ENCODE data around the gene CLASP1. TPM values are rescaled to one million over a fixed set of nuclear protein-coding genes. Genes with fewer than 3 reads are reported as not detected.

CLASP1 gene
- total RNA-seq, 1 experiment from 2014 or later: 49.2 TPM

DNA sequence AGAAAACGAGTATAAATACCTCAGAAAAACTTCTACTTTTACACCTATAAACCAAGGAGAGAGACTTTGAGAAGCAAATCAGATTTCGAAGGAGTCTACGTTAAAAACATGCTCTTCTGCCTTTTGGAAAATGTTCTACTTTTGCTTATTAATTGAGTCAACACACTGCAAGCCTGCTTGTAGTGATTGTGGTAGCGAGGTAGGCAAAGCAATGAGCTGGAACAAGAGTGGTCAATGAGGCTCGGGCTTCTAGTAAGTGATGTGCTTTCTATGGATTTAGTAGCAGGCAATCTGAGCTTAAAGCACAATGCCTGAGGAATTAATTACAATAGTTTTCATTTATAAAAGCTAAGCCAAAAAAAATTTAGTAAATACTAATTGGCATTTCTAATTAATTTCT lies 260.9 kb downstream of the CLASP1 start:
- ChIA-PET CTCF (no interaction called here), POLR2A (no interaction called here)
- Histone ChIP-seq H3K27me3 (ENCODE audit: control insufficient read depth, insufficient read depth, low read length) (no peaks in the 10 kb centered on the region), H3K36me3 (ENCODE audit: control insufficient read depth, insufficient read depth, low read length) (peaks cover 16% of the 10 kb centered on the region), H3K4me1 (ENCODE audit: control insufficient read depth, insufficient read depth, low read length) (no peaks in the 10 kb centered on the region), H3K4me3 (ENCODE audit: low read depth in 2 of 2, low read length in 2 of 2) (no peak overlapping the region), H3K9me3 (ENCODE audit: control insufficient read depth, insufficient read depth, low read depth, low read length) (no peaks in the 10 kb centered on the region), H3K27ac (ENCODE audit: low read length) (no peak overlapping the region)
- intact Hi-C loops (cut with micrococcal nuclease; ENCODE audit: unreplicated experiment): no loop called here
- DNase-seq (ENCODE audit: low read depth, low spot score) (no peak), ATAC-seq (no peak)
- in situ Hi-C loops (cut with HindIII; ENCODE audit: low pct_unique_long_range_greater_than_20kb, low sequenced_read_pairs): no loop called here
- no peak for TF ChIP-seq SIN3A (IDR thresholded peaks at IDR 0.05; ENCODE audit: borderline replicate concordance, insufficient read depth, low read depth, low read length)
- TF ChIP-seq, protein P1, sequence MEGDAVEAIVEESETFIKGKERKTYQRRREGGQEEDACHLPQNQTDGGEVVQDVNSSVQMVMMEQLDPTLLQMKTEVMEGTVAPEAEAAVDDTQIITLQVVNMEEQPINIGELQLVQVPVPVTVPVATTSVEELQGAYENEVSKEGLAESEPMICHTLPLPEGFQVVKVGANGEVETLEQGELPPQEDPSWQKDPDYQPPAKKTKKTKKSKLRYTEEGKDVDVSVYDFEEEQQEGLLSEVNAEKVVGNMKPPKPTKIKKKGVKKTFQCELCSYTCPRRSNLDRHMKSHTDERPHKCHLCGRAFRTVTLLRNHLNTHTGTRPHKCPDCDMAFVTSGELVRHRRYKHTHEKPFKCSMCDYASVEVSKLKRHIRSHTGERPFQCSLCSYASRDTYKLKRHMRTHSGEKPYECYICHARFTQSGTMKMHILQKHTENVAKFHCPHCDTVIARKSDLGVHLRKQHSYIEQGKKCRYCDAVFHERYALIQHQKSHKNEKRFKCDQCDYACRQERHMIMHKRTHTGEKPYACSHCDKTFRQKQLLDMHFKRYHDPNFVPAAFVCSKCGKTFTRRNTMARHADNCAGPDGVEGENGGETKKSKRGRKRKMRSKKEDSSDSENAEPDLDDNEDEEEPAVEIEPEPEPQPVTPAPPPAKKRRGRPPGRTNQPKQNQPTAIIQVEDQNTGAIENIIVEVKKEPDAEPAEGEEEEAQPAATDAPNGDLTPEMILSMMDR (IDR thresholded peaks at IDR 0.05): no peak
- no peak for TF ChIP-seq POLR2AphosphoS5 (IDR thresholded peaks at IDR 0.05; ENCODE audit: low read depth, low read length)
- TF ChIP-seq, protein P2, sequence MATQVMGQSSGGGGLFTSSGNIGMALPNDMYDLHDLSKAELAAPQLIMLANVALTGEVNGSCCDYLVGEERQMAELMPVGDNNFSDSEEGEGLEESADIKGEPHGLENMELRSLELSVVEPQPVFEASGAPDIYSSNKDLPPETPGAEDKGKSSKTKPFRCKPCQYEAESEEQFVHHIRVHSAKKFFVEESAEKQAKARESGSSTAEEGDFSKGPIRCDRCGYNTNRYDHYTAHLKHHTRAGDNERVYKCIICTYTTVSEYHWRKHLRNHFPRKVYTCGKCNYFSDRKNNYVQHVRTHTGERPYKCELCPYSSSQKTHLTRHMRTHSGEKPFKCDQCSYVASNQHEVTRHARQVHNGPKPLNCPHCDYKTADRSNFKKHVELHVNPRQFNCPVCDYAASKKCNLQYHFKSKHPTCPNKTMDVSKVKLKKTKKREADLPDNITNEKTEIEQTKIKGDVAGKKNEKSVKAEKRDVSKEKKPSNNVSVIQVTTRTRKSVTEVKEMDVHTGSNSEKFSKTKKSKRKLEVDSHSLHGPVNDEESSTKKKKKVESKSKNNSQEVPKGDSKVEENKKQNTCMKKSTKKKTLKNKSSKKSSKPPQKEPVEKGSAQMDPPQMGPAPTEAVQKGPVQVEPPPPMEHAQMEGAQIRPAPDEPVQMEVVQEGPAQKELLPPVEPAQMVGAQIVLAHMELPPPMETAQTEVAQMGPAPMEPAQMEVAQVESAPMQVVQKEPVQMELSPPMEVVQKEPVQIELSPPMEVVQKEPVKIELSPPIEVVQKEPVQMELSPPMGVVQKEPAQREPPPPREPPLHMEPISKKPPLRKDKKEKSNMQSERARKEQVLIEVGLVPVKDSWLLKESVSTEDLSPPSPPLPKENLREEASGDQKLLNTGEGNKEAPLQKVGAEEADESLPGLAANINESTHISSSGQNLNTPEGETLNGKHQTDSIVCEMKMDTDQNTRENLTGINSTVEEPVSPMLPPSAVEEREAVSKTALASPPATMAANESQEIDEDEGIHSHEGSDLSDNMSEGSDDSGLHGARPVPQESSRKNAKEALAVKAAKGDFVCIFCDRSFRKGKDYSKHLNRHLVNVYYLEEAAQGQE (IDR thresholded peaks at IDR 0.05; ENCODE audit: insufficient read depth in 1 of 2, low read depth in 2 of 2, low read length in 1 of 2): no peak
- TF ChIP-seq TCF7L2 (IDR thresholded peaks at IDR 0.05; ENCODE audit: low read depth, low read length): no peak
- no TSS peak for BruUV-seq (replicated peaks)

DNA sequence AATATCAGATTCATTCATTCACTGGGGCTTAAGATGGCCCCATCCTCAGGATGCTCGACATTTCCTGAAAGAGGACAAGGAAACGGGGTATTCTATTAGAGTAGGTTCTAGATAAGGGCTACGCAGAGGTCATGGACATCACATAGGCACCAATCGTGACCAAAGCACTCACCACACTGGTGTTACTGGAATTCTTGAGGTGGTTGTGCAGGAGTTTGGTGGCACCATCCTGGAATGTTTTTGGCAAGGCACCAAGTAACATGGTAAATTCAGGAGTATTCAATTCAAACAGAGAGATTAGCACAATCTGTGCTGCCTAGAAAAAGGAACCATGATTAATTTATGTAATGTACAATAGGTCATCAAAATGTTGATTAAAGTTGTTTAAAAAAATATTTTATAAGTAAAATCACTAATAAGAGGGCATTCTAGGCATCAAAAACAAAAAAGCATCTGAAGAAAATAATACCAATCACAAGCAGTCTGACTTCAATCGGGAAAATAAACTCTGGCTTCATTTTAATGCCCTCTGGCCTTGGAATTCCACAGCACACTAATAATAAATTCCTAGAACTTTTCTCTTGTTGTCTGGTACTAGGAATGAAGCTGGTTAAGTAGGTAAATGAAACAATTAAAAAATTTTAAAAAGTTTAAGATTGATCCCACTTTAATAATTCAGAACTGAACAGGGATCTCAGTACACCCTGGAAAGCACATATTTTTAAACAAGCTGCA lies 261.5 kb downstream of the CLASP1 start:
- intact Hi-C loops (cut with micrococcal nuclease; ENCODE audit: unreplicated experiment) (no loop called here), in situ Hi-C loops (cut with HindIII; ENCODE audit: low pct_unique_long_range_greater_than_20kb, low sequenced_read_pairs) (no loop called here)
- no peaks in the 10 kb centered on the region for H3K9me3 ChIP-seq (ENCODE audit: control insufficient read depth, insufficient read depth, low read depth, low read length)
- H3K36me3 ChIP-seq (ENCODE audit: control insufficient read depth, insufficient read depth, low read length): peaks cover 16% of the 10 kb centered on the region
- no peaks in the 10 kb centered on the region for H3K27me3 ChIP-seq (ENCODE audit: control insufficient read depth, insufficient read depth, low read length)
- no peak overlapping the region for H3K4me3 ChIP-seq (ENCODE audit: low read depth in 2 of 2, low read length in 2 of 2)
- no peak overlapping the region for H3K27ac ChIP-seq (ENCODE audit: low read length)
- TF ChIP-seq SIN3A (IDR thresholded peaks at IDR 0.05; ENCODE audit: borderline replicate concordance, insufficient read depth, low read depth, low read length): no peak
- TF ChIP-seq, protein P2 (IDR thresholded peaks at IDR 0.05; ENCODE audit: insufficient read depth in 1 of 2, low read depth in 2 of 2, low read length in 1 of 2): no peak
- TF ChIP-seq, protein P1 (IDR thresholded peaks at IDR 0.05): no peak
- ChIA-PET POLR2A (no interaction called here), CTCF (no interaction called here)
- no peak for DNase-seq (ENCODE audit: low read depth, low spot score)
- no peak for ATAC-seq
- no TSS peak for BruUV-seq (replicated peaks)
- H3K4me1 ChIP-seq (ENCODE audit: control insufficient read depth, insufficient read depth, low read length): no peaks in the 10 kb centered on the region
